GM12878 (cell line): ENCODE results near the gene RNU5B-1. TPM values are rescaled to one million over a fixed set of nuclear protein-coding genes. Genes with fewer than 3 reads are reported as not detected.

Experiments used
- ATAC-seq: fragments of 200-7000 bp; cut with Tn5 transposase; 3 replicates; pipeline ENCODE4 v1.9.1; 2020; ENCODE audit warnings: mild to moderate bottlenecking, moderate library complexity
- BruUV-seq: library from RNA; stranded (reverse); fragments of 400-500 nt; replicated peaks from 2 replicates; lab custom pipeline; 2021; lab: Mats Ljungman, UMichigan
- CTCF ChIA-PET: fragments of 300-600 bp; sonication (Branson Sonifier 250); formaldehyde crosslinking; extraction: SDS; loops from one replicate; lab custom pipeline; 2021; ENCODE audit warnings: inconsistent platforms; lab: Yijun Ruan, JAX
- POLR2A ChIA-PET: fragments of 350-600 bp; formaldehyde crosslinking; extraction: SDS; loops from one replicate; lab custom pipeline; 2021; ENCODE audit warnings: inconsistent platforms; lab: Charles Lee
- RAD21 ChIA-PET: fragments of 300-600 bp; sonication (Branson Sonifier 250); formaldehyde crosslinking; loops from one replicate; lab custom pipeline; 2023; ENCODE audit warnings: antibody characterized with exemption; ENCODE audit not compliant: unreplicated experiment; lab: Charles Lee
- SMC1A ChIA-PET: fragments of 300-600 bp; sonication (Branson Sonifier 250); formaldehyde crosslinking; loops from one replicate; lab custom pipeline; 2023; ENCODE audit not compliant: unreplicated experiment, uncharacterized antibody; lab: Charles Lee
- DNase-seq: peaks from one replicate; pipeline ENCODE4 v3.0.0-alpha.2; 2011; ENCODE audit warnings: low read depth, low spot score
- FAIRE-seq: peaks from 3 replicates; lab custom pipeline; 2011; peaks lifted over from hg19 to GRCh38; lab: Jason Lieb, UNC
- H2AFZ ChIP-seq: 2 replicates; pipeline ENCODE4 v1.6.0; 2011; ENCODE audit warnings: low read depth, low read length, control low read depth; ENCODE audit not compliant: control insufficient read depth
- H3K27ac ChIP-seq: 2 replicates; pipeline ENCODE4 v1.5.1; 2011; ENCODE audit warnings: control low read depth; ENCODE audit not compliant: control insufficient read depth, insufficient read depth
- H3K27me3 ChIP-seq, 2 experiments: replicated peaks in 1 of 2; 2 replicates each; pipeline versions ENCODE4 v1.6.0 to v1.6.1; 2011; ENCODE audit warnings: low read length in 1 of 2; ENCODE audit not compliant: control insufficient read depth in 2 of 2, insufficient read depth in 2 of 2
- H3K36me3 ChIP-seq, 2 experiments: 2 replicates each; pipeline ENCODE4 v1.5.1; 2011; ENCODE audit warnings: low read length in 1 of 2; ENCODE audit not compliant: control insufficient read depth in 2 of 2, insufficient read depth in 2 of 2
- H3K4me1 ChIP-seq: 2 replicates; pipeline ENCODE4 v1.6.1; 2011; ENCODE audit warnings: mild to moderate bottlenecking, low read length, moderate library complexity, mixed read lengths; ENCODE audit not compliant: control insufficient read depth, insufficient read depth
- H3K4me2 ChIP-seq: 2 replicates; pipeline ENCODE4 v1.6.0; 2011; ENCODE audit warnings: control low read depth; ENCODE audit not compliant: control insufficient read depth, insufficient read depth
- H3K4me3 ChIP-seq: fragments of 200-600 bp; sonication (generic); 2 replicates; pipeline ENCODE4 v1.5.1; 2016
- H3K79me2 ChIP-seq: 2 replicates; pipeline ENCODE4 v1.6.0; 2011; ENCODE audit warnings: low read length; ENCODE audit not compliant: control insufficient read depth, insufficient read depth
- H3K9ac ChIP-seq: 2 replicates; pipeline ENCODE4 v1.8.0; 2011; ENCODE audit warnings: low read length, control low read depth, mixed read lengths; ENCODE audit not compliant: control insufficient read depth, insufficient read depth
- H3K9me3 ChIP-seq: replicated peaks from 3 replicates; pipeline ENCODE4 v1.5.1; 2011; ENCODE audit warnings: mild to moderate bottlenecking, low read length; ENCODE audit not compliant: control insufficient read depth, insufficient read depth
- H4K20me1 ChIP-seq: 2 replicates; pipeline ENCODE4 v1.6.0; 2011; ENCODE audit not compliant: control insufficient read depth, insufficient read depth
- ATF7 ChIP-seq: fragments of 450-650 bp; IDR thresholded peaks from 2 replicates; pipeline ENCODE4 v1.6.1; 2016; ENCODE audit warnings: low read depth, mild to moderate bottlenecking
- BCLAF1 ChIP-seq: fragments of 450-650 bp; IDR thresholded peaks from 2 replicates; pipeline ENCODE4 v1.6.1; 2017; ENCODE audit warnings: antibody characterized with exemption, mild to moderate bottlenecking, moderate library complexity
- ETV6 ChIP-seq, 2 experiments: fragments of 450-650 bp in 1 of 2; IDR thresholded peaks in 1 of 2; conservative IDR thresholded peaks in 1 of 2; 2 replicates each; pipeline ENCODE4 v1.6.1; 2014; ENCODE audit warnings: antibody characterized with exemption in 1 of 2, borderline replicate concordance in 1 of 2, low read depth in 1 of 2, mild to moderate bottlenecking in 1 of 2, moderate library complexity in 1 of 2
- GABPA ChIP-seq: IDR thresholded peaks from 2 replicates; pipeline ENCODE4 v1.6.1; 2014; ENCODE audit warnings: antibody characterized with exemption, low read depth, mild to moderate bottlenecking, inconsistent platforms
- IKZF1 ChIP-seq: fragments of 450-650 bp; conservative IDR thresholded peaks from 2 replicates; pipeline ENCODE4 v1.6.1; 2017; ENCODE audit warnings: antibody characterized with exemption, mild to moderate bottlenecking
- JUND ChIP-seq: IDR thresholded peaks from 2 replicates; pipeline ENCODE4 v1.6.1; 2012; ENCODE audit warnings: low read depth, mild to moderate bottlenecking, low read length, improper control_type of control experiment, moderate library complexity
- MEF2B ChIP-seq: fragments of 450-650 bp; IDR thresholded peaks from 2 replicates; pipeline ENCODE4 v1.6.1; 2018; ENCODE audit warnings: mild to moderate bottlenecking, moderate library complexity; ENCODE audit not compliant: partially characterized antibody, poor library complexity, severe bottlenecking
- MYB ChIP-seq: fragments of 150-350 bp; IDR thresholded peaks from 2 replicates; pipeline ENCODE4 v1.6.1; 2014; ENCODE audit warnings: mild to moderate bottlenecking, low read depth, low read length, borderline replicate concordance
- POLR2A ChIP-seq: IDR thresholded peaks from 2 replicates; pipeline ENCODE4 v1.6.1; 2011; ENCODE audit warnings: low read depth, mild to moderate bottlenecking, low read length
- POLR2AphosphoS2 ChIP-seq: IDR thresholded peaks from 2 replicates; pipeline ENCODE4 v1.6.1; 2011; ENCODE audit warnings: low read depth, mild to moderate bottlenecking, low read length, improper control_type of control experiment, moderate library complexity
- POLR2AphosphoS5 ChIP-seq: IDR thresholded peaks from 2 replicates; pipeline ENCODE4 v1.6.1; 2011; ENCODE audit warnings: mild to moderate bottlenecking, low read length, inconsistent platforms
- POU2F2 ChIP-seq: IDR thresholded peaks from 3 replicates; pipeline ENCODE4 v1.6.1; 2011; ENCODE audit warnings: low read depth, mild to moderate bottlenecking, low read length, borderline replicate concordance
- RAD21 ChIP-seq: IDR thresholded peaks from 2 replicates; pipeline ENCODE4 v1.6.1; 2011; ENCODE audit warnings: mild to moderate bottlenecking, low read depth, low read length, moderate library complexity; ENCODE audit not compliant: insufficient read depth
- SPI1 ChIP-seq: IDR thresholded peaks from 2 replicates; pipeline ENCODE4 v1.6.1; 2011; ENCODE audit warnings: low read depth, mild to moderate bottlenecking, low read length, moderate library complexity, borderline replicate concordance; ENCODE audit not compliant: insufficient read depth
- WGBS: methylation state at CpG from one replicate; pipeline ENCODE4 v1.1.6; 2016; ENCODE audit warnings: low lambda C conversion rate; ENCODE audit not compliant: insufficient replicate concordance, insufficient coverage; ENCODE audit errors: missing lambda C conversion rate; 5-methylcytosine and 5-hydroxymethylcytosine counted together
- in situ Hi-C: fragments of 300-500 bp; cut with MboI; formaldehyde crosslinking; loops from 9 replicates; pipeline ENCODE4 v1.14.3; 2018; ENCODE audit warnings: mixed read lengths
- intact Hi-C: fragments of 100-400 bp; cut with micrococcal nuclease; formaldehyde crosslinking; loops from one replicate; pipeline ENCODE4 v1.14.2; 2022; ENCODE audit not compliant: unreplicated experiment
- polyA plus RNA-seq, 11 experiments: library from polyadenylated mRNA; depleted of rRNA in 4 of 11; unstranded in 6 of 11; stranded (reverse) in 5 of 11; fragments of >200 nt; fragmentation: Nextera tagmentation in 4 of 11; fragmentation: Illumina TruSeq in 1 of 11; extraction: Ambion mirVana in 4 of 11; extraction: Trizol in 1 of 11; gene quantifications; 1 replicate in 1 of 11; 2 replicates in 10 of 11; pipeline versions ENCODE4 v1.2.1 to v1.2.3, GENCODE V29; 2011 to 2016; ENCODE audit warnings: inconsistent platforms in 2 of 11, missing spikeins in 2 of 11, low read depth in 1 of 11
- total RNA-seq, 4 experiments: library from RNA; depleted of rRNA in 3 of 4; stranded (reverse); fragments of >200 nt in 3 of 4; fragmentation: Illumina TruSeq in 1 of 4; extraction: Trizol in 1 of 4; gene quantifications; 2 replicates each; pipeline versions ENCODE4 v1.2.1 to v1.2.3, GENCODE V29; 2013 to 2021
- TF ChIP-seq, protein P1 (sequence below): fragments of 450-650 bp; formaldehyde crosslinking; IDR thresholded peaks from 2 replicates; pipeline ENCODE4 v1.4.0; 2022; ENCODE audit warnings: mild to moderate bottlenecking, moderate library complexity
- TF ChIP-seq, protein P2 (sequence below): fragments of 450-650 bp; IDR thresholded peaks from 2 replicates; pipeline ENCODE4 v1.6.1; 2016; ENCODE audit warnings: mild to moderate bottlenecking
- TF ChIP-seq, protein P3 (sequence below): IDR thresholded peaks from 2 replicates; pipeline ENCODE4 v1.6.1; 2011; ENCODE audit warnings: low read depth, mild to moderate bottlenecking, low read length, moderate library complexity, borderline replicate concordance; ENCODE audit errors: extremely low read depth

Gene RNU5B-1
- total and polyA plus RNA-seq, 10 of the 15 experiments (the other 5 are each of a cell fraction or from before 2014, with no cell fraction given), result 19.1 TPM; not detected in 9

DNA sequence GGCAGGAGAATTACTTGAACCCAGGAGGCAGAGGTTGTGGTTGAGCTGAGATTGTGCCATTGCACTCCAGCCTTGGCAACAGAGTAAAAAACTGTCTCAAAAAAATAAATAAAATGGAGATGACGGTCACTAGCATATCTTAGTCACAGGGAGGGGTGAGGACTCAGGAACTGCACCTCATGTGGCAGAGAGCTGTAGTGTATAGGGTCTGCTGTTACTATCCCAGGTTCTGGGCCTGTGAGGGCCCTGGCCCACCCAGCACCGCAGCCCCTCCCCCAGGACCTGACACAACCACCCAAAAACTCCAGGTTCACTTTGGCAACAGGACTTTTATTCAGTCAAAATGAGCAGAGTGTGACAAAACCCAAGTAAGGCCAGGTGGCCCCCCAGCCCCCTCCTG, 22.3 kb downstream of the RNU5B-1 start:
- no peak for DNase-seq
- Histone ChIP-seq H4K20me1 (no peaks in the 10 kb centered on the region), H3K4me3 (no peak overlapping the region), H3K4me1 (no peaks in the 10 kb centered on the region), H3K27ac (no peak overlapping the region), H3K4me2 (no peak overlapping the region), H3K9me3 (no peaks in the 10 kb centered on the region), H3K27me3 (no peaks in the 10 kb centered on the region; a peak in 2 of 4 replicates), H3K36me3 (no peaks in the 10 kb centered on the region), H2AFZ (no peak overlapping the region), H3K79me2 (no peaks in the 10 kb centered on the region), H3K9ac (no peak overlapping the region)
- no peak for ATAC-seq
- CTCF ChIA-PET, result interaction anchor here (0.6 to 1.4 kb wide), 2 partner anchors 58 to 275 kb away, joined by 3 to 5 read pairs; no protein-coding TSS in a partner anchor
- in situ Hi-C loops, result no loop called here
- FAIRE-seq, result no peak
- SMC1A ChIA-PET, result no interaction called here
- intact Hi-C loops, result no loop called here
- POLR2A ChIA-PET, result interaction anchor here (0.6 kb wide), 1 partner anchor 1531 kb away, joined by 5 read pairs; no protein-coding TSS in a partner anchor
- WGBS, result 22% methylated on average over 2 of the region's 2 CpGs
- RAD21 ChIA-PET, result interaction anchor here (1.1 kb wide), 1 partner anchor 12 kb away, joined by 3 read pairs; no protein-coding TSS in a partner anchor
- BruUV-seq, result no TSS peak
- TF ChIP-seq SPI1 (no peak), JUND (no peak), IKZF1 (no peak), POU2F2 (no peak), GABPA (no peak), POLR2A (no peak), RAD21 (no peak), POLR2AphosphoS5 (no peak), BCLAF1 (no peak), ETV6 (conservative IDR thresholded peaks at IDR 0.05 in 1 of 2, IDR thresholded peaks at IDR 0.05 in 1 of 2; ENCODE audit: borderline replicate concordance in 1 of 2, low read depth in 1 of 2) (no peak), ATF7 (no peak), POLR2AphosphoS2 (no peak), MYB (no peak), MEF2B (no peak)
- TF ChIP-seq, protein P1, sequence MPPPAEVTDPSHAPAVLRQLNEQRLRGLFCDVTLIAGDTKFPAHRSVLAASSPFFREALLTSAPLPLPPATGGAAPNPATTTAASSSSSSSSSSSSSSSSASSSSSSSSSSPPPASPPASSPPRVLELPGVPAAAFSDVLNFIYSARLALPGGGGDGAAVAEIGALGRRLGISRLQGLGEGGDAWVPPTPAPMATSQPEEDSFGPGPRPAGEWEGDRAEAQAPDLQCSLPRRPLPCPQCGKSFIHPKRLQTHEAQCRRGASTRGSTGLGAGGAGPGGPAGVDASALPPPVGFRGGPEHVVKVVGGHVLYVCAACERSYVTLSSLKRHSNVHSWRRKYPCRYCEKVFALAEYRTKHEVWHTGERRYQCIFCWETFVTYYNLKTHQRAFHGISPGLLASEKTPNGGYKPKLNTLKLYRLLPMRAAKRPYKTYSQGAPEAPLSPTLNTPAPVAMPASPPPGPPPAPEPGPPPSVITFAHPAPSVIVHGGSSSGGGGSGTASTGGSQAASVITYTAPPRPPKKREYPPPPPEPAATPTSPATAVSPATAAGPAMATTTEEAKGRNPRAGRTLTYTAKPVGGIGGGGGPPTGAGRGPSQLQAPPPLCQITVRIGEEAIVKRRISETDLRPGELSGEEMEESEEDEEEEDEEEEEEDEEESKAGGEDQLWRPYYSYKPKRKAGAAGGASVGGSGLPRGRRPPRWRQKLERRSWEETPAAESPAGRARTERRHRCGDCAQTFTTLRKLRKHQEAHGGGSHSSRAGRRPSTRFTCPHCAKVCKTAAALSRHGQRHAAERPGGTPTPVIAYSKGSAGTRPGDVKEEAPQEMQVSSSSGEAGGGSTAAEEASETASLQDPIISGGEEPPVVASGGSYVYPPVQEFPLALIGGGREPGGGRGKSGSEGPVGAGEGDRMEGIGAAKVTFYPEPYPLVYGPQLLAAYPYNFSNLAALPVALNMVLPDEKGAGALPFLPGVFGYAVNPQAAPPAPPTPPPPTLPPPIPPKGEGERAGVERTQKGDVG, result no peak
- TF ChIP-seq, protein P2, sequence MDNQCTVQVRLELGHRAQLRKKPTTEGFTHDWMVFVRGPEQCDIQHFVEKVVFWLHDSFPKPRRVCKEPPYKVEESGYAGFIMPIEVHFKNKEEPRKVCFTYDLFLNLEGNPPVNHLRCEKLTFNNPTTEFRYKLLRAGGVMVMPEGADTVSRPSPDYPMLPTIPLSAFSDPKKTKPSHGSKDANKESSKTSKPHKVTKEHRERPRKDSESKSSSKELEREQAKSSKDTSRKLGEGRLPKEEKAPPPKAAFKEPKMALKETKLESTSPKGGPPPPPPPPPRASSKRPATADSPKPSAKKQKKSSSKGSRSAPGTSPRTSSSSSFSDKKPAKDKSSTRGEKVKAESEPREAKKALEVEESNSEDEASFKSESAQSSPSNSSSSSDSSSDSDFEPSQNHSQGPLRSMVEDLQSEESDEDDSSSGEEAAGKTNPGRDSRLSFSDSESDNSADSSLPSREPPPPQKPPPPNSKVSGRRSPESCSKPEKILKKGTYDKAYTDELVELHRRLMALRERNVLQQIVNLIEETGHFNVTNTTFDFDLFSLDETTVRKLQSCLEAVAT, result no peak
- TF ChIP-seq, protein P3, sequence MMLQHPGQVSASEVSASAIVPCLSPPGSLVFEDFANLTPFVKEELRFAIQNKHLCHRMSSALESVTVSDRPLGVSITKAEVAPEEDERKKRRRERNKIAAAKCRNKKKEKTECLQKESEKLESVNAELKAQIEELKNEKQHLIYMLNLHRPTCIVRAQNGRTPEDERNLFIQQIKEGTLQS, result no peak
